ENCODE measurements around the gene SH3GL1. TPM values are rescaled to one million over a fixed set of nuclear protein-coding genes. Genes with fewer than 3 reads are reported as not detected.

Gene SH3GL1
- total and polyA plus RNA-seq, 9 of the 15 experiments (the other 6 are each of a cell fraction or from before 2014, with no cell fraction given) = 1.7 to 75.3 (median 25.7) TPM

- no peak for TF ChIP-seq TFE3 (CRISPR knock-in tag; IDR thresholded peaks at IDR 0.05)
- TF ChIP-seq MTA2 (IDR thresholded peaks at IDR 0.05; ENCODE audit: low read depth) = no peak
- TF ChIP-seq, protein P1, sequence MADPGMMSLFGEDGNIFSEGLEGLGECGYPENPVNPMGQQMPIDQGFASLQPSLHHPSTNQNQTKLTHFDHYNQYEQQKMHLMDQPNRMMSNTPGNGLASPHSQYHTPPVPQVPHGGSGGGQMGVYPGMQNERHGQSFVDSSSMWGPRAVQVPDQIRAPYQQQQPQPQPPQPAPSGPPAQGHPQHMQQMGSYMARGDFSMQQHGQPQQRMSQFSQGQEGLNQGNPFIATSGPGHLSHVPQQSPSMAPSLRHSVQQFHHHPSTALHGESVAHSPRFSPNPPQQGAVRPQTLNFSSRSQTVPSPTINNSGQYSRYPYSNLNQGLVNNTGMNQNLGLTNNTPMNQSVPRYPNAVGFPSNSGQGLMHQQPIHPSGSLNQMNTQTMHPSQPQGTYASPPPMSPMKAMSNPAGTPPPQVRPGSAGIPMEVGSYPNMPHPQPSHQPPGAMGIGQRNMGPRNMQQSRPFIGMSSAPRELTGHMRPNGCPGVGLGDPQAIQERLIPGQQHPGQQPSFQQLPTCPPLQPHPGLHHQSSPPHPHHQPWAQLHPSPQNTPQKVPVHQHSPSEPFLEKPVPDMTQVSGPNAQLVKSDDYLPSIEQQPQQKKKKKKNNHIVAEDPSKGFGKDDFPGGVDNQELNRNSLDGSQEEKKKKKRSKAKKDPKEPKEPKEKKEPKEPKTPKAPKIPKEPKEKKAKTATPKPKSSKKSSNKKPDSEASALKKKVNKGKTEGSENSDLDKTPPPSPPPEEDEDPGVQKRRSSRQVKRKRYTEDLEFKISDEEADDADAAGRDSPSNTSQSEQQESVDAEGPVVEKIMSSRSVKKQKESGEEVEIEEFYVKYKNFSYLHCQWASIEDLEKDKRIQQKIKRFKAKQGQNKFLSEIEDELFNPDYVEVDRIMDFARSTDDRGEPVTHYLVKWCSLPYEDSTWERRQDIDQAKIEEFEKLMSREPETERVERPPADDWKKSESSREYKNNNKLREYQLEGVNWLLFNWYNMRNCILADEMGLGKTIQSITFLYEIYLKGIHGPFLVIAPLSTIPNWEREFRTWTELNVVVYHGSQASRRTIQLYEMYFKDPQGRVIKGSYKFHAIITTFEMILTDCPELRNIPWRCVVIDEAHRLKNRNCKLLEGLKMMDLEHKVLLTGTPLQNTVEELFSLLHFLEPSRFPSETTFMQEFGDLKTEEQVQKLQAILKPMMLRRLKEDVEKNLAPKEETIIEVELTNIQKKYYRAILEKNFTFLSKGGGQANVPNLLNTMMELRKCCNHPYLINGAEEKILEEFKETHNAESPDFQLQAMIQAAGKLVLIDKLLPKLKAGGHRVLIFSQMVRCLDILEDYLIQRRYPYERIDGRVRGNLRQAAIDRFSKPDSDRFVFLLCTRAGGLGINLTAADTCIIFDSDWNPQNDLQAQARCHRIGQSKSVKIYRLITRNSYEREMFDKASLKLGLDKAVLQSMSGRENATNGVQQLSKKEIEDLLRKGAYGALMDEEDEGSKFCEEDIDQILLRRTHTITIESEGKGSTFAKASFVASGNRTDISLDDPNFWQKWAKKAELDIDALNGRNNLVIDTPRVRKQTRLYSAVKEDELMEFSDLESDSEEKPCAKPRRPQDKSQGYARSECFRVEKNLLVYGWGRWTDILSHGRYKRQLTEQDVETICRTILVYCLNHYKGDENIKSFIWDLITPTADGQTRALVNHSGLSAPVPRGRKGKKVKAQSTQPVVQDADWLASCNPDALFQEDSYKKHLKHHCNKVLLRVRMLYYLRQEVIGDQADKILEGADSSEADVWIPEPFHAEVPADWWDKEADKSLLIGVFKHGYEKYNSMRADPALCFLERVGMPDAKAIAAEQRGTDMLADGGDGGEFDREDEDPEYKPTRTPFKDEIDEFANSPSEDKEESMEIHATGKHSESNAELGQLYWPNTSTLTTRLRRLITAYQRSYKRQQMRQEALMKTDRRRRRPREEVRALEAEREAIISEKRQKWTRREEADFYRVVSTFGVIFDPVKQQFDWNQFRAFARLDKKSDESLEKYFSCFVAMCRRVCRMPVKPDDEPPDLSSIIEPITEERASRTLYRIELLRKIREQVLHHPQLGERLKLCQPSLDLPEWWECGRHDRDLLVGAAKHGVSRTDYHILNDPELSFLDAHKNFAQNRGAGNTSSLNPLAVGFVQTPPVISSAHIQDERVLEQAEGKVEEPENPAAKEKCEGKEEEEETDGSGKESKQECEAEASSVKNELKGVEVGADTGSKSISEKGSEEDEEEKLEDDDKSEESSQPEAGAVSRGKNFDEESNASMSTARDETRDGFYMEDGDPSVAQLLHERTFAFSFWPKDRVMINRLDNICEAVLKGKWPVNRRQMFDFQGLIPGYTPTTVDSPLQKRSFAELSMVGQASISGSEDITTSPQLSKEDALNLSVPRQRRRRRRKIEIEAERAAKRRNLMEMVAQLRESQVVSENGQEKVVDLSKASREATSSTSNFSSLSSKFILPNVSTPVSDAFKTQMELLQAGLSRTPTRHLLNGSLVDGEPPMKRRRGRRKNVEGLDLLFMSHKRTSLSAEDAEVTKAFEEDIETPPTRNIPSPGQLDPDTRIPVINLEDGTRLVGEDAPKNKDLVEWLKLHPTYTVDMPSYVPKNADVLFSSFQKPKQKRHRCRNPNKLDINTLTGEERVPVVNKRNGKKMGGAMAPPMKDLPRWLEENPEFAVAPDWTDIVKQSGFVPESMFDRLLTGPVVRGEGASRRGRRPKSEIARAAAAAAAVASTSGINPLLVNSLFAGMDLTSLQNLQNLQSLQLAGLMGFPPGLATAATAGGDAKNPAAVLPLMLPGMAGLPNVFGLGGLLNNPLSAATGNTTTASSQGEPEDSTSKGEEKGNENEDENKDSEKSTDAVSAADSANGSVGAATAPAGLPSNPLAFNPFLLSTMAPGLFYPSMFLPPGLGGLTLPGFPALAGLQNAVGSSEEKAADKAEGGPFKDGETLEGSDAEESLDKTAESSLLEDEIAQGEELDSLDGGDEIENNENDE (IDR thresholded peaks at IDR 0.05; ENCODE audit: low read depth, low read length) = no peak
- TF ChIP-seq GTF2B (IDR thresholded peaks at IDR 0.05; ENCODE audit: extremely low read depth, insufficient read length) = no peak
- TF ChIP-seq HNRNPLL (IDR thresholded peaks at IDR 0.05; ENCODE audit: low read depth, low read length, poor library complexity, severe bottlenecking) = no peak
- TF ChIP-seq ZC3H8 (IDR thresholded peaks at IDR 0.05) = no peak
- TF ChIP-seq, protein P2, sequence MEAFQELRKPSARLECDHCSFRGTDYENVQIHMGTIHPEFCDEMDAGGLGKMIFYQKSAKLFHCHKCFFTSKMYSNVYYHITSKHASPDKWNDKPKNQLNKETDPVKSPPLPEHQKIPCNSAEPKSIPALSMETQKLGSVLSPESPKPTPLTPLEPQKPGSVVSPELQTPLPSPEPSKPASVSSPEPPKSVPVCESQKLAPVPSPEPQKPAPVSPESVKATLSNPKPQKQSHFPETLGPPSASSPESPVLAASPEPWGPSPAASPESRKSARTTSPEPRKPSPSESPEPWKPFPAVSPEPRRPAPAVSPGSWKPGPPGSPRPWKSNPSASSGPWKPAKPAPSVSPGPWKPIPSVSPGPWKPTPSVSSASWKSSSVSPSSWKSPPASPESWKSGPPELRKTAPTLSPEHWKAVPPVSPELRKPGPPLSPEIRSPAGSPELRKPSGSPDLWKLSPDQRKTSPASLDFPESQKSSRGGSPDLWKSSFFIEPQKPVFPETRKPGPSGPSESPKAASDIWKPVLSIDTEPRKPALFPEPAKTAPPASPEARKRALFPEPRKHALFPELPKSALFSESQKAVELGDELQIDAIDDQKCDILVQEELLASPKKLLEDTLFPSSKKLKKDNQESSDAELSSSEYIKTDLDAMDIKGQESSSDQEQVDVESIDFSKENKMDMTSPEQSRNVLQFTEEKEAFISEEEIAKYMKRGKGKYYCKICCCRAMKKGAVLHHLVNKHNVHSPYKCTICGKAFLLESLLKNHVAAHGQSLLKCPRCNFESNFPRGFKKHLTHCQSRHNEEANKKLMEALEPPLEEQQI (IDR thresholded peaks at IDR 0.05) = peak; percentile 81
- no peak for TF ChIP-seq RNF2 (IDR thresholded peaks at IDR 0.05)
- peak; percentile 72; the same call in 1 of the 2 replicates for TF ChIP-seq EP400 (IDR thresholded peaks at IDR 0.05)
- peak; percentile 40 for TF ChIP-seq CREB1 (IDR thresholded peaks at IDR 0.05)
- TF ChIP-seq CREB1 (CRISPR knock-in tag; IDR thresholded peaks at IDR 0.05) = peak; percentile 74
- no peak for TF ChIP-seq KDM1A (IDR thresholded peaks at IDR 0.05)
These were observed at the start of gene SH3GL1 (continued) for GRCh38 chr19:4400135-4400936.

All from K562 (cell line).